ENCODE results near the gene HERPUD1. TPM values are rescaled to one million over a fixed set of nuclear protein-coding genes. Genes with fewer than 3 reads are reported as not detected.

The HERPUD1 gene
- total and polyA plus RNA-seq, 2 of the 8 experiments (the other 6 are each of a cell fraction or from before 2014, with no cell fraction given) = 23.3 to 34.7 TPM

DNA sequence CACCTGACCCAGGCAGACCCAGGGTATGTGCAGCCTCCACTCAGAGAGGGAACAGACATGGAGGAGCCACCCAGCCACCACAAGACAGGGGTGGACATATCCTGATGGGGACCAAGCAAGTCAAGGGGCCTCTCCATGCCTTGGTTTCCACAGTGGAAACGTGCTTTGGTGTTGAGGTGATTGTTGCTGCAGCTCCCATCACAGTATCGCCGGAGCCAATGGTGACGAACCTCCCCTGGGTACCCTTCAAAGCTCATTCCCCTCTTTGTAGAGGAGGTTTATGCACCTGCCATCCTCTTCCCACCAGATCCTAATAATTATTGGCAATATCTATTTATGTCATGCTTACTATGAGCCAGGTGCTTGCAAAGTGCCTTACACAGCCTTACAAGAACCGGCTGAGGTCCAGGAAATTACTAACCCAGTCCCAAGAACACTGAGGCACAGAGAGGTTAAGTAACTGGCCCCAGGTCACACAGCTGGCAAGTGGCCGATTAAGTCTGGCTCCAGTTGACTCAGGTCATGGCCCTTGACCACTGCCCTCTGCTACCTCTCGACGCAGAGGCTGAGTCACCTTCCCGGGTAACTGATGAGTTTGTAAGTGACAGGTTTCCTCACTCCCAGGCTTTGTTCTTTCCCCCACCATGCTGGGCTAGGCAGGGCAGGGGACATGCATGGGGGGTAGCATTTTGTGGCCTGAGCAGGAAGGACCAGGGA lies 46.3 kb upstream of the HERPUD1 start:
- no peak for FAIRE-seq
- WGBS, 2 experiments (ENCODE audit: extremely low coverage in 1 of 2, insufficient coverage in 1 of 2, insufficient read length in 1 of 2, insufficient replicate concordance in 2 of 2, low coverage in 1 of 2, low lambda C conversion rate in 2 of 2, missing lambda C conversion rate in 1 of 2) = 92% methylated on average over 9 of the region's 9 CpGs; no CpG with 5 or more reads in 1 of the 2 experiments
- TF ChIP-seq EGR1 (IDR thresholded peaks at IDR 0.05; ENCODE audit: borderline replicate concordance, low read depth, low read length) (no peak), SIRT6 (IDR thresholded peaks at IDR 0.05; ENCODE audit: low read length) (no peak), FOSL1 (IDR thresholded peaks at IDR 0.05; ENCODE audit: insufficient read depth, low read depth, low read length) (no peak), HDAC2 (IDR thresholded peaks at IDR 0.05; ENCODE audit: borderline replicate concordance in 1 of 2, low read depth in 2 of 2, low read length in 2 of 2) (no peak), PHF8 (conservative IDR thresholded peaks at IDR 0.05; ENCODE audit: low read depth, low read length) (no peak), CHD1 (IDR thresholded peaks at IDR 0.05; ENCODE audit: low read depth, low read length) (no peak), TCF12 (IDR thresholded peaks at IDR 0.05; ENCODE audit: low read depth, low read length) (no peak), CBX5 (IDR thresholded peaks at IDR 0.05; ENCODE audit: low read depth, low read length) (no peak), RAD21 (IDR thresholded peaks at IDR 0.05 in 1 of 2, conservative IDR thresholded peaks at IDR 0.05 in 1 of 2; ENCODE audit: low read depth in 2 of 2, low read length in 2 of 2) (no peak), YY1 (IDR thresholded peaks at IDR 0.05; ENCODE audit: low read depth, low read length) (no peak)
- TF ChIP-seq, protein P1, sequence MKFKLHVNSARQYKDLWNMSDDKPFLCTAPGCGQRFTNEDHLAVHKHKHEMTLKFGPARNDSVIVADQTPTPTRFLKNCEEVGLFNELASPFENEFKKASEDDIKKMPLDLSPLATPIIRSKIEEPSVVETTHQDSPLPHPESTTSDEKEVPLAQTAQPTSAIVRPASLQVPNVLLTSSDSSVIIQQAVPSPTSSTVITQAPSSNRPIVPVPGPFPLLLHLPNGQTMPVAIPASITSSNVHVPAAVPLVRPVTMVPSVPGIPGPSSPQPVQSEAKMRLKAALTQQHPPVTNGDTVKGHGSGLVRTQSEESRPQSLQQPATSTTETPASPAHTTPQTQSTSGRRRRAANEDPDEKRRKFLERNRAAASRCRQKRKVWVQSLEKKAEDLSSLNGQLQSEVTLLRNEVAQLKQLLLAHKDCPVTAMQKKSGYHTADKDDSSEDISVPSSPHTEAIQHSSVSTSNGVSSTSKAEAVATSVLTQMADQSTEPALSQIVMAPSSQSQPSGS (IDR thresholded peaks at IDR 0.05; ENCODE audit: low read length) = no peak

More for the DNA sequence above, 46.3 kb upstream of the HERPUD1 start:
- no peak overlapping the region for H2BK20ac ChIP-seq (ENCODE audit: low read length)
- DNase-seq (ENCODE audit: low read depth in 1 of 2, low spot score in 2 of 2) = no peak
- H4K91ac ChIP-seq (replicated peaks; ENCODE audit: insufficient read length, low read length) = no peak overlapping the region
- no peaks in the 10 kb centered on the region for H4K20me1 ChIP-seq (replicated peaks in 1 of 2; ENCODE audit: control insufficient read depth in 1 of 2, insufficient read depth in 2 of 2, low read length in 2 of 2)
- no peaks in the 10 kb centered on the region for H3K27me3 ChIP-seq (replicated peaks in 1 of 4; ENCODE audit: control insufficient read depth in 3 of 4, extremely low read depth in 1 of 4, insufficient read depth in 3 of 4, low read length in 3 of 4)
- no peak overlapping the region for H3K4ac ChIP-seq (replicated peaks; ENCODE audit: insufficient read length, low read depth, low read length)
- H3K9me3 ChIP-seq (ENCODE audit: insufficient read depth in 2 of 2, low read depth in 1 of 2, low read length in 1 of 2) = peaks cover 17 to 28% of the 10 kb centered on the region in 2 experiments
- H2AFZ ChIP-seq (ENCODE audit: low read length) = no peak overlapping the region
- POLR2A ChIA-PET (ENCODE audit: partially characterized antibody) = interaction anchor here (1.3 to 1.4 kb wide), 2 partner anchors 10 to 45 kb away, joined by 3 read pairs; no protein-coding TSS in a partner anchor
- no peak overlapping the region for H2BK5ac ChIP-seq (ENCODE audit: low read depth, low read length)
- H3K4me3 ChIP-seq (ENCODE audit: extremely low read depth in 1 of 4, insufficient read depth in 2 of 4, low read depth in 3 of 4, low read length in 4 of 4) = no peak overlapping the region
- H2BK120ac ChIP-seq (replicated peaks; ENCODE audit: low read depth, low read length) = no peak overlapping the region
- H4K5ac ChIP-seq (ENCODE audit: insufficient read length, low read depth, low read length) = no peak overlapping the region
- H3K4me2 ChIP-seq (ENCODE audit: insufficient read depth in 1 of 2, low read depth in 2 of 2, low read length in 2 of 2) = no peak overlapping the region
- no peak overlapping the region for H3K18ac ChIP-seq (ENCODE audit: extremely low read depth, low read length)
- CTCF ChIA-PET (ENCODE audit: partially characterized antibody) = interaction anchor here (1.2 to 2.1 kb wide), 2 partner anchors 9 to 17 kb away, joined by 3 to 7 read pairs; no protein-coding TSS in a partner anchor
- no peak overlapping the region for H2BK15ac ChIP-seq (ENCODE audit: low read length)
- H3K56ac ChIP-seq (replicated peaks; ENCODE audit: insufficient read length, low read depth, low read length) = no peak overlapping the region
- H3K4me1 ChIP-seq (replicated peaks in 1 of 4; ENCODE audit: control insufficient read depth in 3 of 4, insufficient read depth in 4 of 4, low read length in 3 of 4) = no peaks in the 10 kb centered on the region
- no peaks in the 10 kb centered on the region for H3K23me2 ChIP-seq (ENCODE audit: low read depth, low read length)
- H3K23ac ChIP-seq (ENCODE audit: insufficient read length) = no peak overlapping the region
- no peak overlapping the region for H4K8ac ChIP-seq (ENCODE audit: extremely low read depth, insufficient read depth, low read length)
- no peaks in the 10 kb centered on the region for H3K36me3 ChIP-seq (ENCODE audit: control insufficient read depth in 2 of 4, insufficient read depth in 4 of 4, low read length in 3 of 4)
- H2AK5ac ChIP-seq (ENCODE audit: low read depth, low read length) = no peak overlapping the region
- no peaks in the 10 kb centered on the region for H3K79me2 ChIP-seq (ENCODE audit: control insufficient read depth in 1 of 2, insufficient read depth in 2 of 2, low read length in 2 of 2)
- H3K9ac ChIP-seq (replicated peaks in 1 of 4; ENCODE audit: extremely low read depth in 1 of 4, low read depth in 3 of 4, low read length in 3 of 4) = no peak overlapping the region
- no peak overlapping the region for H3K27ac ChIP-seq (ENCODE audit: low read depth, low read length)
- no peaks in the 10 kb centered on the region for H3K79me1 ChIP-seq (ENCODE audit: low read depth, low read length)
- no peak overlapping the region for H2BK12ac ChIP-seq (ENCODE audit: low read depth, low read length)
- H3K14ac ChIP-seq (ENCODE audit: insufficient read length) = no peak overlapping the region
